HepG2 (cell line): ENCODE data around the gene TTC9.

ENCODE experiments used
- SALL2 ChIP-seq: sonication (generic); formaldehyde crosslinking; IDR thresholded peaks from 2 replicates; pipeline ENCODE4 v1.8.1; 2023; ENCODE audit warnings: mild to moderate bottlenecking, missing genetic modification reagents, inconsistent platforms
- ZFYVE20 ChIP-seq: sonication (generic); formaldehyde crosslinking; IDR thresholded peaks from 2 replicates; pipeline ENCODE4 v1.8.0; 2023; ENCODE audit warnings: low read depth, mild to moderate bottlenecking, moderate library complexity, missing genetic modification reagents, borderline replicate concordance
- ZNF235 ChIP-seq: sonication (generic); formaldehyde crosslinking; IDR thresholded peaks from 2 replicates; pipeline ENCODE4 v1.8.1; 2023; ENCODE audit warnings: mild to moderate bottlenecking, missing genetic modification reagents, borderline replicate concordance
- TF ChIP-seq, protein P1 (sequence below), 2 experiments: sonication (generic) in 1 of 2; formaldehyde crosslinking in 1 of 2; IDR thresholded peaks; 2 replicates each; pipeline versions ENCODE4 v1.6.1 to v1.9.0; 2014 to 2022; ENCODE audit warnings: antibody characterized with exemption in 1 of 2, borderline replicate concordance in 1 of 2, inconsistent platforms in 1 of 2, low read depth in 1 of 2, missing genetic modification reagents in 1 of 2

DNA sequence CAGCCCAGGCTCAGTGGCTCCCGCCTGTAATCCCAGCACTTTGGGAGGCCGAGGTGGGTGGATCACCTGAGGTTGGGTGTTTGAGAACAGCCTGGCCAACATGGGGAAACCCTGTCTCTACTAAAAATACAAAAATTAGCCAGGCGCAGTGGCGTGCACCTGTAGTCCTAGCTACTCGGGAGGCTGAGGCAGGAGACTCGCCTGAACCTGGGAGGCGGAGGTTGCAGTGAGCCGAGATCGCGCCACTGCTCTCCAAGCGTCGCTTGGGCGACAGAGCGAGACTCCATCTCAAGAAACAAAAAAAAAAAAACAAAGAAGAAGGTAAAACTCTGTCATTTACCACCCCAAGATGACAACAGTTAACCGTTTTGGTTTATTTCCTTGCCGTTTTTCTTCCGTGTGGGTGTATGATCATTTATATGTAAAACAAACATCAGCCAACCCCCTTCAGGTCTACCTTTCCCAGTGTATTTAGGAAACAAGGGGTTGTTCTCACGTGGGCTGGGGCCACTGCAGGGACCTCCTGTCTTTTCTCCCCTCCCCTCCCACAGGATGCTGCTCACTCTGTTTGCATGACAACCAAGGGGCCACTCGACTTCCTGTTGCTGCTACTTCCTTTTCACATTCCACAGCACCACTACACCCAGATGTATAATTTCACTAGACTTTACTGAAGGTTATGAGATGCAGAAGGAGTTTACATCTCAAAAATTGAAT, 13.6 kb downstream of the TTC9 start:
- TF ChIP-seq ZNF235 (no peak), ZFYVE20 (no peak), SALL2 (CRISPR knock-in tag) (no peak)
- TF ChIP-seq, protein P1, sequence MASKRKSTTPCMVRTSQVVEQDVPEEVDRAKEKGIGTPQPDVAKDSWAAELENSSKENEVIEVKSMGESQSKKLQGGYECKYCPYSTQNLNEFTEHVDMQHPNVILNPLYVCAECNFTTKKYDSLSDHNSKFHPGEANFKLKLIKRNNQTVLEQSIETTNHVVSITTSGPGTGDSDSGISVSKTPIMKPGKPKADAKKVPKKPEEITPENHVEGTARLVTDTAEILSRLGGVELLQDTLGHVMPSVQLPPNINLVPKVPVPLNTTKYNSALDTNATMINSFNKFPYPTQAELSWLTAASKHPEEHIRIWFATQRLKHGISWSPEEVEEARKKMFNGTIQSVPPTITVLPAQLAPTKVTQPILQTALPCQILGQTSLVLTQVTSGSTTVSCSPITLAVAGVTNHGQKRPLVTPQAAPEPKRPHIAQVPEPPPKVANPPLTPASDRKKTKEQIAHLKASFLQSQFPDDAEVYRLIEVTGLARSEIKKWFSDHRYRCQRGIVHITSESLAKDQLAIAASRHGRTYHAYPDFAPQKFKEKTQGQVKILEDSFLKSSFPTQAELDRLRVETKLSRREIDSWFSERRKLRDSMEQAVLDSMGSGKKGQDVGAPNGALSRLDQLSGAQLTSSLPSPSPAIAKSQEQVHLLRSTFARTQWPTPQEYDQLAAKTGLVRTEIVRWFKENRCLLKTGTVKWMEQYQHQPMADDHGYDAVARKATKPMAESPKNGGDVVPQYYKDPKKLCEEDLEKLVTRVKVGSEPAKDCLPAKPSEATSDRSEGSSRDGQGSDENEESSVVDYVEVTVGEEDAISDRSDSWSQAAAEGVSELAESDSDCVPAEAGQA (IDR thresholded peaks at IDR 0.05; ENCODE audit: low read depth): no peak
- TF ChIP-seq, protein P1 (CRISPR knock-in tag; IDR thresholded peaks at IDR 0.05; ENCODE audit: borderline replicate concordance): no peak
